Upper lobe of left lung (tissue), 6 donors: ENCODE measurements around the gene LTO1. TPM values are rescaled to one million over a fixed set of nuclear protein-coding genes. Genes with fewer than 3 reads are reported as not detected.

Experiments
- ATAC-seq, 2 donors: fragments of 200-7000 bp; cut with Tn5 transposase; one replicate each; pipeline ENCODE4 v1.9.1; 2022; ENCODE audit warnings: mild to moderate bottlenecking in 2 of 2, moderate library complexity in 2 of 2; ENCODE audit not compliant: low FRiP score in 2 of 2
- DNase-seq, 2 donors: peaks; one replicate each; pipeline ENCODE4 v3.0.0-alpha.2; 2019 to 2020
- H3K27ac ChIP-seq, 4 donors: fragments of 200-600 bp; sonication (generic); one replicate each; pipeline ENCODE4 v1.5.1; 2016 to 2019
- H3K27me3 ChIP-seq, 4 donors: fragments of 200-600 bp; sonication (generic); one replicate each; pipeline ENCODE4 v1.5.1; 2017 to 2019
- H3K36me3 ChIP-seq, 4 donors: fragments of 200-600 bp; sonication (generic); one replicate each; pipeline ENCODE4 v1.5.1; 2016 to 2019
- H3K4me1 ChIP-seq, 4 donors: fragments of 200-600 bp; sonication (generic); one replicate each; pipeline ENCODE4 v1.5.1; 2018 to 2019
- H3K4me3 ChIP-seq, 4 donors: fragments of 200-600 bp; sonication (generic); one replicate each; pipeline ENCODE4 v1.5.1; 2017 to 2019; ENCODE audit warnings: mild to moderate bottlenecking in 2 of 4, moderate library complexity in 1 of 4
- H3K9me3 ChIP-seq, 4 donors: fragments of 200-600 bp; sonication (generic); one replicate each; pipeline ENCODE4 v1.5.1; 2018 to 2019
- EP300 ChIP-seq, 4 donors: sonication (generic); formaldehyde crosslinking; IDR thresholded peaks; one replicate each; pipeline ENCODE4 v1.5.1; 2017; ENCODE audit warnings: antibody characterized with exemption in 4 of 4, control low read depth in 2 of 4
- POLR2A ChIP-seq, 4 donors: fragments of 450-650 bp; IDR thresholded peaks; one replicate each; pipeline ENCODE4 v1.5.1; 2016 to 2017; ENCODE audit warnings: antibody characterized with exemption in 4 of 4, mild to moderate bottlenecking in 2 of 4
- POLR2AphosphoS5 ChIP-seq, 2 donors: sonication (generic); formaldehyde crosslinking; IDR thresholded peaks; one replicate each; pipeline ENCODE4 v1.5.1; 2017; ENCODE audit warnings: antibody characterized with exemption in 2 of 2
- WGBS, 2 donors: methylation state at CpG; one replicate each; pipeline ENCODE4 v1.1.5; 2017 to 2018; 5-methylcytosine and 5-hydroxymethylcytosine counted together
- total RNA-seq, 6 donors: library from RNA; depleted of rRNA in 4 of 6; stranded (reverse); fragments of >200 nt in 4 of 6; gene quantifications; one replicate each; pipeline versions ENCODE4 v1.1.0 to v1.2.1, GENCODE V29; 2016 to 2021
- TF ChIP-seq, protein P1 (sequence below), 6 experiments: fragments of 450-650 bp in 4 of 6; fragments of 200-600 bp in 2 of 6; sonication (generic) in 2 of 6; IDR thresholded peaks; one replicate each; pipeline ENCODE4 v1.5.1; 2016 to 2019; ENCODE audit warnings: antibody characterized with exemption in 6 of 6
- donor health status: DM: no; HTN: no; CAD: no; lungs with moderate emphysema.
- donor health status: DM: no; HTN: yes; CAD: no; lungs with severe emphysema.

Gene LTO1
- total RNA-seq, 6 donors from 2014 or later, result 18.5 to 68.1 (median 28.3) TPM

DNA sequence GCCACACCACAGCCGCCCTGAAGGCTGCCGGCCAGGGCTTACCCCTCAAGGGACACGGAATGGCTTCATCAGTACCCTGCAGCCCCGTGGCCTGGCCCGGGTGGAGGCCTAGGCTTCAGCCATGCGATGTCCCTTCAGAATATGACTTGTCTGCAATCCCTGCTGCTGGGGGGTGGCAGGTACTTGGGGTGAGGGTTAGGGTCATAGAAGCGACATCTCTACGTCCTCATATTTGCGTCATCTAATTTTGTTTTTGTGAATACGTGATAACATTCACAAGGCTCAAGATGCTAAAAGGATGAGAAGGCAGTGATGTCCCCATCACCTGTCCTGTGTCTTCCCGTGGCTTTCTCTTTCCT is 27.8 kb downstream of the LTO1 start:
- peaks cover 0 to 59% (median 33%) of the 10 kb centered on the region in 4 donors for H3K36me3 ChIP-seq
- DNase-seq (peak in 1 of 2 donors; percentile 69), ATAC-seq (no peak)
- no peak overlapping the region for H3K4me3 ChIP-seq
- no peaks in the 10 kb centered on the region for H3K27me3 ChIP-seq
- no peaks in the 10 kb centered on the region for H3K9me3 ChIP-seq
- TF ChIP-seq, protein P1, sequence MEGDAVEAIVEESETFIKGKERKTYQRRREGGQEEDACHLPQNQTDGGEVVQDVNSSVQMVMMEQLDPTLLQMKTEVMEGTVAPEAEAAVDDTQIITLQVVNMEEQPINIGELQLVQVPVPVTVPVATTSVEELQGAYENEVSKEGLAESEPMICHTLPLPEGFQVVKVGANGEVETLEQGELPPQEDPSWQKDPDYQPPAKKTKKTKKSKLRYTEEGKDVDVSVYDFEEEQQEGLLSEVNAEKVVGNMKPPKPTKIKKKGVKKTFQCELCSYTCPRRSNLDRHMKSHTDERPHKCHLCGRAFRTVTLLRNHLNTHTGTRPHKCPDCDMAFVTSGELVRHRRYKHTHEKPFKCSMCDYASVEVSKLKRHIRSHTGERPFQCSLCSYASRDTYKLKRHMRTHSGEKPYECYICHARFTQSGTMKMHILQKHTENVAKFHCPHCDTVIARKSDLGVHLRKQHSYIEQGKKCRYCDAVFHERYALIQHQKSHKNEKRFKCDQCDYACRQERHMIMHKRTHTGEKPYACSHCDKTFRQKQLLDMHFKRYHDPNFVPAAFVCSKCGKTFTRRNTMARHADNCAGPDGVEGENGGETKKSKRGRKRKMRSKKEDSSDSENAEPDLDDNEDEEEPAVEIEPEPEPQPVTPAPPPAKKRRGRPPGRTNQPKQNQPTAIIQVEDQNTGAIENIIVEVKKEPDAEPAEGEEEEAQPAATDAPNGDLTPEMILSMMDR (IDR thresholded peaks at IDR 0.05), result no peak
- peaks cover 15 to 32% (median 18%) of the 10 kb centered on the region in 4 donors for H3K4me1 ChIP-seq
- 93 to 97% methylated on average over 7 to 11 of the region's 11 CpGs for WGBS, 2 donors
- peak overlapping the region in 2 of 4 donors; percentile 20 to 35 for H3K27ac ChIP-seq

DNA sequence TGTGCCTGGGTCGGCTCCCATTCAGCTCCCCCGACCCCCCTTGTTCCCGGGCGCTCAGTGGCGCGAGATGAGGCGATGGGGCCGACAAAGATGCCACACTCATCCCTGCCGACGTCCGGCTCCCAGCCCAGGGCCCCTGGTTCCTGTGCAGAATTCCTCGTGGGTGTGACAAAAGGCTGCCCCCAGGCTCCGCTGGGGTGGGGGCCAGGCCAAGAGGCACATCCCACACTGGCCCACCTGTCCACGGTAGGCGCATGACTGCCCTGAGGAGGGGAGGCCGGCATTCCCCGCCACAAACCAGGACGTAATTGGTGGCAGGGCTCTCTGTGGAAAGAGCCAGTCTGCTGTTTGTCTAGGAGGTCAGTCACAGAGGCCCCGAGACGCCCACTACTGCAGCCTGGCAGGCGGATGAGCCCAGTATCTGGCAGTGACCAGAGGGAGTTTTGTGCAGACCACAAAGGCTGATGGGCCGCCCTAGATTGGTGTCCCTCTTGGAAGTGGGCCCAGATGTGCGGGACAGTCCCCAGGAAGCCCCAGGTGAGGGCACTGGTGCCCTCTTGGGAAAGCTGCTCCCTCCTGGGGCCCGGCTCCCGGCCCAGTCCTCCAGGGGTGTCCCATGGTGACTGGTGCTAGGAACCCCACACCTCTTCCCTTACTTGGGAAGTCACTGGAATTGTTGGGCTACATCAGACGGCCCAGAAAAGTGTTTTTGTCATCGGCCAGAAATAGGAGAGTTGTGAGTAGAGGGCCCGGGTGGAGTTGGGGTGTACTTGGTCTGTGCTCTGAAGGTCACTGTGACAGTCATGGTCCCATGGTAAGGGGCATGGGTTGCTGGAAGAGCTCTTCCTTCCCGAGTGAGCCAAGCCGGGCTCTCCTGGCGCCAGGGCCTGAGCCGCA is 28.4 kb downstream of the LTO1 start:
- ATAC-seq (no peak), DNase-seq (peak in 1 of 2 donors; percentile 83)
- Histone ChIP-seq H3K36me3 (peaks cover 0 to 53% (median 27%) of the 10 kb centered on the region in 4 donors), H3K27me3 (peaks cover 0 to 4% (median 2%) of the 10 kb centered on the region in 4 donors), H3K9me3 (no peaks in the 10 kb centered on the region), H3K4me3 (no peak overlapping the region), H3K27ac (peak overlapping the region in 1 of 4 donors; percentile 35), H3K4me1 (peaks cover 15 to 38% (median 19%) of the 10 kb centered on the region in 4 donors)
- 78 to 82% methylated on average over 20 to 29 of the region's 32 CpGs for WGBS, 2 donors
- TF ChIP-seq POLR2AphosphoS5 (IDR thresholded peaks at IDR 0.05) (no peak), EP300 (IDR thresholded peaks at IDR 0.05) (no peak), POLR2A (IDR thresholded peaks at IDR 0.05) (no peak)
- TF ChIP-seq, protein P1 (IDR thresholded peaks at IDR 0.05), result no peak

DNA sequence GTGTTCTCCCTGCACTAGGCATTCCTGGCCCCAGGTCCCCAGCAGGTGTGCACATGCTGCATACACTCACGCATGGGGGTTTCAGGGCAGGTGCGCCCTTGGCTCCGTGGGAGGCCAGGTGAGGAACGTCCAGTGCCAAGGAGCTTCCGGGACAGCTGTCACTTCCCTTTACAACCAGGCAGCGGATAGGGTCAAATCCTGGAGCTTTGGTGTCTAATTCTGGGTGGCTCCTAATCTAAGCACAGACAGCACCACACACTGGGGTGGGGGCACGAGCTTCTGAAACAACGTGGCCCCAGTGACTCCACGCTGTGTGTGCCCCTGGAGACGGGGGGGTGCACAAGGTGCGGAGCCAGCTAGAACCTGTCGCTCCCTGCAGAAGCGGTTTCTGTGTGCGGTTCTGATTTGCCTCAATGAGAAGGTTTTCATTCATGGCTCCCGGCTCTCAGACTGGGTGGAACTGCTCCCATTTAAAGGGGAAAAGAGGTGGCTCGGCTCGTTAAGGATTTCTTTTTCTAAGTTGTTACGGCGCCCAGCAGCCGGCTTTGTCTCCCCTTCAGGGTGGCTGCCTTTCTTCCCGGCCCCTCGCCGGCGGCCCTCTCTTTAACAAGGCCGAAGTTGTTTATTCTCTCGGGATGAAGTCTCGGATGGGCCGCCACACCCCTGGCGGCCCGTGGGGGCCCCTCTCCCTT is 29.2 kb downstream of the LTO1 start:
- H3K9me3 ChIP-seq, result no peaks in the 10 kb centered on the region
- peaks cover 0 to 45% (median 20%) of the 10 kb centered on the region in 4 donors for H3K36me3 ChIP-seq
- peaks cover 0 to 12% (median 2%) of the 10 kb centered on the region in 4 donors for H3K27me3 ChIP-seq
- H3K4me3 ChIP-seq, result no peak overlapping the region
- no peak for TF ChIP-seq POLR2AphosphoS5 (IDR thresholded peaks at IDR 0.05)
- TF ChIP-seq EP300 (IDR thresholded peaks at IDR 0.05), result no peak
- TF ChIP-seq POLR2A (IDR thresholded peaks at IDR 0.05), result no peak
- TF ChIP-seq, protein P1 (IDR thresholded peaks at IDR 0.05), result no peak
- WGBS, 2 donors, result 73 to 88% methylated on average over 22 to 26 of the region's 30 CpGs
- DNase-seq (peak in 1 of 2 donors; percentile 44), ATAC-seq (no peak)
- H3K4me1 ChIP-seq, result peaks cover 19 to 46% (median 25%) of the 10 kb centered on the region in 4 donors
- peak overlapping the region in 1 of 4 donors; percentile 35 for H3K27ac ChIP-seq

DNA sequence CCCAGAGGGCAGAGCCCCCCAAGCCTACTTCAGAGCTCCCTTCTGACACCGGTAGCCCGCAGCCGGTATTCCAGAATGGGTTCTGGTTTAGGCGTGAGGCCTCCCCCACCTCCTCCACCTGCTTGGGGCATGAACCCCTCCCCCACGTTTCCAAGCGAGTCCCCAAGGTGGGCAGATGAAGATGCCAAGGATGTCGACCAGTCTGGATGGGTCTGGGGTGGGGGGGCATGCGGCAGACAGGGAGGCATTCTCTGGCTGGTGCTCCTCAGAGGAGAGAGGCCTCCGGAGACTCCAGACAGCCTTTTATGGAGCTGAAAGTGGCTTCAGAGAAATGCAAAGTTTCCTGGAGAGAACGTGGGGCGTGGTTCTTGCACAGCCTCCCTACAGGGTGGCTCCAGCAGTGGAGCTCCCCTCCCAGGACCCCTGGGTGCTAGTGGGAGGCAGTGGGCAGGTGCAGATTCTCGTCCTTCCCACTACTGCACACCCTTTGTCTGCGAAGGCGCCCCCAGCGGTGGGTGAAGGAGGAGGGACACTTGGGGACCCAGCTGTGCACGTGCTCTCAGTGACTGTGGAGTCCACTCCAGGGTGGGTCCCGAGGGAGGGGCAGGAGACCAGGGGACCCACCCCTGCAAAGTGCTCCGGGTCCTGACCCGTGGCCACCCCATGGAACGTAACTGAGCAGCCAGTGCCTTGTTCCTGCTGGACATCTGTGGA is 30.0 kb downstream of the LTO1 start:
- 76 to 77% methylated on average over 15 to 20 of the region's 20 CpGs for WGBS, 2 donors
- ATAC-seq (no peak), DNase-seq (peak in 1 of 2 donors; percentile 48)
- Histone ChIP-seq H3K27ac (peak overlapping the region in 3 of 4 donors; percentile 18 to 89 (median 33)), H3K36me3 (peaks cover 0 to 37% (median 13%) of the 10 kb centered on the region in 4 donors), H3K4me3 (peak overlapping the region in 1 of 4 donors; percentile 81), H3K27me3 (peaks cover 0 to 12% (median 2%) of the 10 kb centered on the region in 4 donors), H3K4me1 (peaks cover 28 to 54% (median 34%) of the 10 kb centered on the region in 4 donors), H3K9me3 (no peaks in the 10 kb centered on the region)
- TF ChIP-seq POLR2A (IDR thresholded peaks at IDR 0.05) (no peak), EP300 (IDR thresholded peaks at IDR 0.05) (no peak), POLR2AphosphoS5 (IDR thresholded peaks at IDR 0.05) (no peak)
- TF ChIP-seq, protein P1 (IDR thresholded peaks at IDR 0.05), result no peak
